AML-193 (cell line): ENCODE measurements around the gene UBL7.
A peak's percentile ranks its signal among the peaks of the same experiment; 100 is the strongest.
"Not testable (repeated sequence)": the region's sequence is repeated elsewhere in the genome, so short reads cannot be mapped to it uniquely, and the experiment has no call there.

ENCODE experiments used
- DNase-seq, 2 experiments: peaks; one replicate each; lab custom pipeline; 2025; lab: John Stamatoyannopoulos, UW

UBL7 gene

DNA sequence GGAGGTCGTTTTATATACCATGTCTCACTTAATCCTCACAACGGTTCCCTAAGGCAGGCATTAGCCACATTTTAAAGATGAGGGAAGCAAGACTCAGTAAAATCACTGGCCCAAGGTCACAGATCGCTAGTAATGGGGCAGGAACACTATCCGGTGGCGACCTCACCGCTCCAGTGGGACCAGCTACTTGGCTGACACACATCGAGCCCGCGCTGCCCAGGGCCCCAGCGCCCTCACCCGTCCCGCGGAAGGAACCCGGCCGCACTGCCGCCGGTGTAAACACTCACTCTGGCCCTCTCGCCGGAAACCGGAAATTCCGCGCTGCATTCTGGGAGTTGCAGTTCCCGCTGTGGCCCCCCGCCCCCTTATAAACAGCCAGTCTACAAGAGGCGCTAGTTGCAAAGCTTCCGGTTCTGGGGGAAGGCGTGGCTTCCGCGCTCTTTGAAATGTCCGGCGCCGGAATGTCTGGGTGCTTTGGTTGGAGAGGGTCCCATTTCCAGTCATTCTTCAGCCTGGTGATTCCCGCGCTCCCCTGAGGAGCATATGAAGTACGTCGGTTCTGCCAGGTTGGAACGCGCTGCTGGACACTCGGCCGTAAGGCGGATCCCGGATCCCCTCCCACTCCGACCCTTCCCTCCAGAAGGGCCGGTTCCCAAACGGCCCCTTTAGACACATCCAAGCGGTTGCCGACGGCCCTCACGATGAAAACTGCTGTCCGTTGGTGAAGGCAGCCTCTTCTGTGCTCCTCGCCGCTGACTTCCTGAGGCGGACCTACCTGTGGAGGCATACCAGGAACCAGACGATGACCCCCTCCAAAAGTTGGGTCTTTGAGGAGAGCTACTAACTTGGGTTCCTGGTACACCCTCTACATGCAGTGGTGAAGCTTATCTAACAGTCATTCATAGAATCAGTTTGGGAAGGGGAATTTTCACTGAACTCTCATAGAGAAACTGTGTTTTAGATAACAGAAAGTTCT, at the start of gene UBL7:
Gene UBL7, minus strand, starts transcription at position 290 of the 976 bp plus-strand sequence. CDS start 2,293 bp downstream, outside the sequence.
- peak; percentile 93 to 94 for DNase-seq

- no peak for DNase-seq
Measured at GRCh38 chr15:74506515-74506840, 45.5 kb upstream of the UBL7 start.

- no peak for DNase-seq
Measured at GRCh38 chr15:74505837-74506514, 45.0 kb upstream of the UBL7 start.

DNA sequence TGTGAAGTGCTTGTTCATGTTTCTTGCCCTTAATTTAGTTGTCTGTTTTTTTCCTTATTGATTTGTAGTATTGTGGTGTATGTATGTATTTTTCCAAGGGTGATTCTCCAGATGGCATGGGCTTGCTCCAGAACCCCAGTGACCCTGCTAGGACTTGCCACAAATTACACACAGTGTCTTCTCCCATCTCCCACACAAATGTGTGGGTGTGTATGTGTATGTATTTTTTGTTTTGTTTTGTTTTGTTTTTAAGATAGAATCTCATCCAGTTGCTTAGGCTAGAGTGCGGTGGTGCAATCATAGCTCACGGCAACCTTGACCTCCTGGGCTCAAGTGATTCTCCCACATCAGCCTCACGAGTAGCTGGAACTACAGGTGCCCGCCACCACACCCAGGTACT, 43.9 kb upstream of the UBL7 start:
- no peak for DNase-seq

DNA sequence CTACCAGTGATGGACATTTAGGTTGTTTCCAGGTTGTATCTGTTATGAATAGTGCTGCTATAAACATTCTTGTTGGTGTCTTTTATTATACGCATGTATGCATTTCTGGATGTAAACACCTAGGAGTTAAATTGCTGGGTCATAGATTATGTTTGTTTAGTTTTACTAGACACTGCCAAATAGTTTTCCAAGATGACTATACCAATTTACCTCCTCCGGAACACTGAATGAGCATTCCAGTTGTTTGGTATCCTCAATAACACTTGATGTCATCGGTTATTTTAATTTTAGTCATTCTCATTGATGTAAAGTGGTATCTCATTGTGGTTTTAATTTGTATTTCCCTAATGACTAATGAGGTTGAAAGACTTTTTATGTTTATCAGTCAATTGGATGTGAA, 43.5 kb upstream of the UBL7 start:
- DNase-seq, result no peak

DNA sequence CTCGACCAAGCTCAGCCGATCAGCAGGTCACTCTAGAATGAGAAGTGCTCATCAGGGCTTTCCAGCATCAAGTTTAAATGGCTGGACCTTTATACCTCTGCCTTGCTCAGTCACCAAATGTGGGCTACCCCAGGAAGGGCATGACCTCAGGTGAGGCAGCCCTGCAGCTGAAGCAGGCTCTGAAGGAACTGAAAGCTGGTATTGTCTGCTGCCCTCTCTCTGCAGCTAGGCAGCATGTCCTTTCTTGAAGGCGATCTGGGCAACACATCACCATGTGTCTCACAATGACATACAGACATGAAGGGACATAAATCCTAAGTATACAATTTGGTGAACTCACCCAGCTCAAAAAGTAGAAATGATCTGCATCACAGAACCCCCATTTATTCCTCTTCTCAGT, 41.3 kb upstream of the UBL7 start:
- no peak for DNase-seq

GRCh38 chr15:74500401-74500800, 39.4 kb upstream of the UBL7 start:
- DNase-seq, result no peak

GRCh38 chr15:74499366-74499765, 38.4 kb upstream of the UBL7 start:
- DNase-seq, result no peak

DNA sequence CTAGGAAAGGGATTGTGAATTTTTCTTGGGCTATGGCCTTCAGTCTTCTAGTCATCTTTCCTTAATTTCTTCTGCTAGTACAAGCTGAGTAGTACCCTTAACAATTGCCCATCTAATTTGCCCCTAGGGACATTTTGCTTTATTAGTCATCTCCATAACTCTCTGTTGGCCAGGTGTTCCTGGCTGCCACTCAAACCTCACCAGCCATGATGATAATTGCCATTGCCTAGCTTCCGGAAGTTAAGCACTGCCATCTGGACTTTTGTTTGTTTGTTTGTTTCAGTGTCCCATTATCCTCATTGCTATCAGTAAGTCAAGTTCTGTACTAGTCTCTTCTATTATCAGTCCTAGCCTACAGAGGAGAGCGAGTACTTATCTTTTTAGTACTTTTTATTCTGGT, 36.6 kb upstream of the UBL7 start:
- no peak for DNase-seq

- DNase-seq, result no peak
Measured at GRCh38 chr15:74496648-74497047, 35.7 kb upstream of the UBL7 start.

DNA sequence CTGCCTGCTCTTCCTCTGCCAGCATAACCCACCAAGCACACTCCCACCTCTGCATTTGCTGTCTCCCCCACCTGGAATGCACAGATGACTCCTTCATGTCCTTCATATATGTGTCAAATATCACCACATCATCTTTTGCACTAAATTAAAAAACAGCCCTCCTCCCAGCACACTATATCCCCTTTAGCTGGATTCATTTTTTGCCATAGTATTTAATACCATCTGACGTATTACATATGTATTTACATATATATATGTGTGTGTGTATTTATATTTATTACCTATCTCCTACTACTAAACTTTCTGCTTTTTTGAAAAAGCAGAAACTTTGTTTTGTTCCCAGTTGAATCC, 29.4 kb upstream of the UBL7 start:
- no peak for DNase-seq

- DNase-seq, result peak; percentile 26 to 29
Measured at GRCh38 chr15:74489518-74490338, 28.8 kb upstream of the UBL7 start.

- no peak for DNase-seq
Measured at GRCh38 chr15:74488776-74489175, 27.8 kb upstream of the UBL7 start.

- DNase-seq, result no peak
Measured at GRCh38 chr15:74482661-74483060, 21.7 kb upstream of the UBL7 start.

DNA sequence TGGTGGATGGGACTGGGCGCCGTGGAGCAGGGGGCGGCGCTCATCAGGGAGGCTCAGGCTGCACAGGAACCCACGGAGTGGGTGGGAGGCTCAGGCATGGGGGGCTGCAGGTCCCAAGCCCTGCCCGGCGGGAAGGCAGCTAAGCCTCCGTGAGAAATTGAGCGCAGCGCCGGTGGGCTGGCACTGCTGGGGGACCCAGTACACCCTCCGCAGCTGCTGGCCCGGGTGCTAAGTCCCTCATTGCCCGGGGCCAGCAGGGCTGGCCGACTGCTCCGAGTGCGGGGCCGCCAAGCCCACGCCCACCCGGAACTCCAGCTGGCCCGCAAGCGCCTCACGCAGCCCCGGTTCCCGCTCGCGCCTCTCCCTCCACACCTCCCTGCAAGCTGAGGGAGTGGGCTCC, 19.4 kb upstream of the UBL7 start:
- DNase-seq, result not testable (repeated sequence)

GRCh38 chr15:74471621-74472020, 10.7 kb upstream of the UBL7 start:
- not testable (repeated sequence) for DNase-seq

GRCh38 chr15:74470631-74471395, 9.9 kb upstream of the UBL7 start:
- no peak for DNase-seq

GRCh38 chr15:74468341-74469032, 7.5 kb upstream of the UBL7 start:
- no peak for DNase-seq

GRCh38 chr15:74466570-74466969, 5.6 kb upstream of the UBL7 start:
- no peak for DNase-seq

GRCh38 chr15:74464897-74465296, 3.9 kb upstream of the UBL7 start:
- no peak for DNase-seq

GRCh38 chr15:74464216-74464615, 3.3 kb upstream of the UBL7 start:
- DNase-seq, result peak; percentile 4 to 5
